ENCODE data around the gene NXPH1. TPM values are rescaled to one million over a fixed set of nuclear protein-coding genes. Genes with fewer than 3 reads are reported as not detected.

NXPH1 gene
- polyA plus RNA-seq, 1 of the 3 experiments (the other 2 are of a cell fraction): not detected

- no peak for TF ChIP-seq GABPA (IDR thresholded peaks at IDR 0.05; ENCODE audit: low read depth)
- no peak for TF ChIP-seq FOXM1 (IDR thresholded peaks at IDR 0.05; ENCODE audit: low read depth)
- no peak for TF ChIP-seq RXRA (IDR thresholded peaks at IDR 0.05; ENCODE audit: borderline replicate concordance, low read depth)
- TF ChIP-seq MEF2A (IDR thresholded peaks at IDR 0.05; ENCODE audit: borderline replicate concordance, low read depth): no peak
- TF ChIP-seq TAF1 (IDR thresholded peaks at IDR 0.05; ENCODE audit: borderline replicate concordance, low read depth, low read length): no peak
- TF ChIP-seq USF2 (IDR thresholded peaks at IDR 0.05; ENCODE audit: borderline replicate concordance, low read depth, low read length): no peak
- no peak for TF ChIP-seq SMC3 (IDR thresholded peaks at IDR 0.05; ENCODE audit: low read depth, low read length)
- TF ChIP-seq IRF3 (IDR thresholded peaks at IDR 0.05; ENCODE audit: low read depth, low read length): no peak
- peak; percentile 38; the same call in 1 of the 2 replicates for TF ChIP-seq RAD21 (IDR thresholded peaks at IDR 0.05; ENCODE audit: low read length)
- no peak for TF ChIP-seq EZH2phosphoT487 (IDR thresholded peaks at IDR 0.05; ENCODE audit: borderline replicate concordance, low read depth)
Observed at GRCh38 chr7:8433477-8434289, at the start of gene NXPH1 (continued).

- ChIA-PET POLR2A (no interaction called here), CTCF (interaction anchor here (1.3 to 2.0 kb wide), 2 partner anchors 34 to 90 kb away, joined by 4 to 5 read pairs; no protein-coding TSS in a partner anchor)
- no peak for DNase-seq
- H3K4me3 ChIP-seq (ENCODE audit: low read depth in 2 of 2, low read length in 1 of 2): no peak overlapping the region
- H4K20me1 ChIP-seq (ENCODE audit: insufficient read depth): no peaks in the 10 kb centered on the region
- H3K4me2 ChIP-seq: no peak overlapping the region
- H2AFZ ChIP-seq (ENCODE audit: low read depth): no peak overlapping the region
- H3K4me1 ChIP-seq (ENCODE audit: control insufficient read depth in 1 of 2, insufficient read depth in 2 of 2, low read depth in 1 of 2, low read length in 1 of 2): peaks cover 0 to 3% of the 10 kb centered on the region in 2 experiments; a peak in 2 of 4 replicates
- no peak overlapping the region for H3K27ac ChIP-seq (ENCODE audit: low read depth in 2 of 2, low read length in 1 of 2)
- no peaks in the 10 kb centered on the region for H3K9me3 ChIP-seq
- H3F3A ChIP-seq (replicated peaks; ENCODE audit: insufficient read depth): no peaks in the 10 kb centered on the region
- 42% methylated on average over 4 of the region's 4 CpGs for WGBS (ENCODE audit: low lambda C conversion rate)
- no peaks in the 10 kb centered on the region for H3K79me2 ChIP-seq (ENCODE audit: insufficient read depth)
- H3K9me2 ChIP-seq: no peaks in the 10 kb centered on the region
- H3K27me3 ChIP-seq (ENCODE audit: insufficient read depth): no peaks in the 10 kb centered on the region
- no peaks in the 10 kb centered on the region for H3K36me3 ChIP-seq (replicated peaks in 1 of 2; ENCODE audit: control insufficient read depth in 1 of 2, insufficient read depth in 2 of 2, low read length in 1 of 2)
- H3K9ac ChIP-seq: no peak overlapping the region
- TF ChIP-seq MAX (IDR thresholded peaks at IDR 0.05; ENCODE audit: low read depth): no peak
- TF ChIP-seq SMC3 (IDR thresholded peaks at IDR 0.05; ENCODE audit: low read depth, low read length): no peak
- no peak for TF ChIP-seq MEF2A (IDR thresholded peaks at IDR 0.05; ENCODE audit: borderline replicate concordance, low read depth)
- TF ChIP-seq TAF1 (IDR thresholded peaks at IDR 0.05; ENCODE audit: borderline replicate concordance, low read depth, low read length): no peak
- TF ChIP-seq YY1 (IDR thresholded peaks at IDR 0.05; ENCODE audit: low read depth): no peak
- no peak for TF ChIP-seq POLR2AphosphoS5 (IDR thresholded peaks at IDR 0.05; ENCODE audit: low read depth, low read length)
- TF ChIP-seq REST (IDR thresholded peaks at IDR 0.05; ENCODE audit: low read depth, low read length): no peak
- TF ChIP-seq SIN3A (IDR thresholded peaks at IDR 0.05; ENCODE audit: borderline replicate concordance, low read depth, low read length): no peak
- no peak for TF ChIP-seq CTCF (IDR thresholded peaks at IDR 0.05)
- no peak for TF ChIP-seq EP300 (IDR thresholded peaks at IDR 0.05; ENCODE audit: borderline replicate concordance in 1 of 2, low read depth in 1 of 2, low read length in 1 of 2)
- TF ChIP-seq USF1 (IDR thresholded peaks at IDR 0.05; ENCODE audit: borderline replicate concordance, low read depth): no peak
- TF ChIP-seq TCF12 (IDR thresholded peaks at IDR 0.05): no peak
- no peak for TF ChIP-seq RAD21 (IDR thresholded peaks at IDR 0.05; ENCODE audit: low read length)
- TF ChIP-seq NFIC (IDR thresholded peaks at IDR 0.05; ENCODE audit: borderline replicate concordance): no peak
- TF ChIP-seq FOXJ3 (CRISPR knock-in tag; IDR thresholded peaks at IDR 0.05): no peak
Observed at GRCh38 chr7:8384901-8385300, 48.5 kb upstream of the NXPH1 start.

Data from SK-N-SH (cell line).